Loucy (cell line): ENCODE measurements around the gene CABP7.

Source experiments
- CTCF ChIP-seq: fragments of 200-600 bp; sonication (generic); conservative IDR thresholded peaks from 2 replicates; pipeline ENCODE4 v1.5.1; 2014; ENCODE audit warnings: mild to moderate bottlenecking, antibody characterized with exemption, low read length
- EZH2phosphoT487 ChIP-seq: fragments of 200-600 bp; IDR thresholded peaks from 2 replicates; pipeline ENCODE4 v1.6.1; 2018; ENCODE audit warnings: antibody characterized with exemption, mild to moderate bottlenecking, moderate library complexity, borderline replicate concordance

GRCh38 chr22:29753808-29754657 is 34.2 kb downstream of the CABP7 start:
- TF ChIP-seq CTCF (no peak), EZH2phosphoT487 (no peak)
